H1 (cell line): Measurements from ENCODE around the gene ATP2A3. TPM values are rescaled to one million over a fixed set of nuclear protein-coding genes. Genes with fewer than 3 reads are reported as not detected.

Experiments used
- CBX5 ChIP-seq: fragments of 300-800, 300-1000 bp; sonication (generic); IDR thresholded peaks from 2 replicates; pipeline ENCODE4 v1.7.1; 2016; ENCODE audit warnings: antibody characterized with exemption, low read length, low read depth
- CHD1 ChIP-seq: IDR thresholded peaks from 2 replicates; pipeline ENCODE4 v1.6.1; 2012; ENCODE audit warnings: low read depth, low read length, improper control_type of control experiment
- CTCF ChIP-seq, 3 experiments: IDR thresholded peaks; 1 replicate in 2 of 3; 2 replicates in 1 of 3; pipeline versions ENCODE4 v1.5.1 to v1.6.1; 2011; ENCODE audit warnings: low read length in 3 of 3, mild to moderate bottlenecking in 3 of 3, inconsistent platforms in 2 of 3, low read depth in 1 of 3, moderate library complexity in 1 of 3; ENCODE audit not compliant: insufficient read depth in 1 of 3; ENCODE audit errors: control extremely low read depth in 1 of 3
- E2F6 ChIP-seq: IDR thresholded peaks from 2 replicates; pipeline ENCODE4 v1.6.1; 2012; ENCODE audit warnings: inconsistent platforms
- NANOG ChIP-seq: IDR thresholded peaks from 2 replicates; pipeline ENCODE4 v1.6.1; 2011; ENCODE audit warnings: low read length, low read depth, mild to moderate bottlenecking, inconsistent platforms; ENCODE audit not compliant: insufficient read depth, poor library complexity, severe bottlenecking
- POLR2A ChIP-seq, 2 experiments: IDR thresholded peaks; 1 replicate in 1 of 2; 2 replicates in 1 of 2; pipeline ENCODE4 v1.6.1; 2011; ENCODE audit warnings: low read depth in 2 of 2, low read length in 2 of 2, mild to moderate bottlenecking in 2 of 2; ENCODE audit errors: control extremely low read depth in 1 of 2
- POU5F1 ChIP-seq: IDR thresholded peaks from 2 replicates; pipeline ENCODE4 v1.6.1; 2011; ENCODE audit warnings: low read depth, mild to moderate bottlenecking, low read length, moderate library complexity
- RXRA ChIP-seq: IDR thresholded peaks from 2 replicates; pipeline ENCODE4 v1.6.1; 2011; ENCODE audit warnings: low read depth, mild to moderate bottlenecking, low read length, moderate library complexity; ENCODE audit not compliant: insufficient read depth
- polyA plus RNA-seq, 7 experiments: library from polyadenylated mRNA; depleted of rRNA in 3 of 7; stranded (reverse) in 5 of 7; unstranded in 2 of 7; fragments of >200 nt in 5 of 7; fragments of 200-250 nt in 2 of 7; gene quantifications; 1 replicate in 5 of 7; 2 replicates in 1 of 7; 4 replicates in 1 of 7; pipeline versions ENCODE4 v1.2.1 to v1.2.3, GENCODE V29; 2011 to 2013; ENCODE audit warnings: missing spikeins in 2 of 7, mixed read lengths in 2 of 7
- total RNA-seq: library from RNA; stranded (reverse); fragmentation: NEBNext Ultra II Directional; extraction: Animal tissue kit (Norgen Biotek cat#: 25700); gene quantifications from 2 replicates; pipeline ENCODE4 v1.2.1, GENCODE V29; 2021

ATP2A3 gene
- total and polyA plus RNA-seq, 2 of the 8 experiments (the other 6 are each of a cell fraction or from before 2014, with no cell fraction given), result 18.4 to 32.5 TPM

GRCh38 chr17:3896108-3896967 lies 67.9 kb downstream of the ATP2A3 start (continued):
- no peak for TF ChIP-seq CTCF (IDR thresholded peaks at IDR 0.05; ENCODE audit: control extremely low read depth in 1 of 3, insufficient read depth in 1 of 3, low read depth in 1 of 3, low read length in 3 of 3)
- TF ChIP-seq CBX5, result no peak
- TF ChIP-seq CHD1, result no peak
- TF ChIP-seq POU5F1, result no peak
- TF ChIP-seq RXRA, result no peak
- no peak for TF ChIP-seq E2F6
- no peak for TF ChIP-seq NANOG
- no peak for TF ChIP-seq POLR2A (IDR thresholded peaks at IDR 0.05; ENCODE audit: control extremely low read depth in 1 of 2, low read depth in 2 of 2, low read length in 2 of 2)
